ENCODE measurements around the gene AUTS2. TPM values are rescaled to one million over a fixed set of nuclear protein-coding genes. Genes with fewer than 3 reads are reported as not detected.

Gene AUTS2
- total RNA-seq, 1 experiment from 2014 or later = 256 TPM

DNA sequence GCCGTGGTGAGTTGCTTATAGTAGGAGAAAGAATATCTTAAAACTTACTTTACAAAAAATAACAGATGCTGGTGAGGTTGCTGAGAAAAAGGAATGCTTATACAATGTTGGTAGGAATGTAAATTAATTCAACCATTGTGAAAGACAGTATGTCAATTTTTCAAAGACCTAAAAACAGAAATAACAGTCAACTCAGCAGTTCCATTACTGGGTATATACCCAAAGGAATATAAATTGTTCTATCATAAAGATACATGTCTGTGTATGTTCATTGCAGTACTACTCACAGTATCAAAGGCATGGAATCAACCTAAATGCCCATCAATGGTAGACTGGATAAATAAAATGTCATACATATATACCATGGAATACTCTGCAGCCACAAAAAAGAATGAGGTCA lies 420.4 kb downstream of the AUTS2 start:
- Histone ChIP-seq H3K4ac (ENCODE audit: low read depth, low read length) (no peak overlapping the region), H3K4me1 (ENCODE audit: insufficient read depth, low read length) (peaks cover 3% of the 10 kb centered on the region; the same call in 1 of the 2 replicates), H2BK120ac (ENCODE audit: low read depth, low read length, poor library complexity, severe bottlenecking) (no peak overlapping the region), H3K9me3 (ENCODE audit: control insufficient read depth, low read depth, low read length) (no peaks in the 10 kb centered on the region), H3K56ac (ENCODE audit: insufficient read length, low read depth, low read length) (no peak overlapping the region), H3K23ac (ENCODE audit: insufficient read length, low read depth, low read length) (no peak overlapping the region), H3K23me2 (ENCODE audit: insufficient read length, low read depth, low read length, poor library complexity, severe bottlenecking) (no peaks in the 10 kb centered on the region), H3K14ac (ENCODE audit: insufficient read depth, low read length) (no peak overlapping the region), H4K8ac (replicated peaks; ENCODE audit: insufficient read length, low read depth, low read length) (no peak overlapping the region), H2BK15ac (ENCODE audit: low read depth, low read length) (no peak overlapping the region), H3K4me2 (ENCODE audit: insufficient read depth, insufficient read length, low read length) (no peak overlapping the region), H3K79me1 (ENCODE audit: insufficient read depth, low read depth, low read length, poor library complexity, severe bottlenecking) (no peaks in the 10 kb centered on the region), H2AFZ (ENCODE audit: low read length) (no peak overlapping the region), H2BK12ac (ENCODE audit: insufficient read length, low read depth, low read length) (no peak overlapping the region), H4K20me1 (ENCODE audit: control insufficient read depth, insufficient read depth, insufficient read length) (no peaks in the 10 kb centered on the region), H3K27ac (ENCODE audit: insufficient read length, low read depth, low read length) (no peak overlapping the region), H3K9ac (ENCODE audit: extremely low read depth, insufficient read length, low read length) (no peak overlapping the region), H3T11ph (ENCODE audit: low read length) (no peak overlapping the region), H2BK5ac (ENCODE audit: insufficient read length, low read length) (no peak overlapping the region), H2AK5ac (ENCODE audit: insufficient read length, low read length) (no peak overlapping the region), H4K91ac (ENCODE audit: insufficient read length, low read depth, low read length) (no peak overlapping the region), H3K18ac (ENCODE audit: insufficient read length, low read depth, low read length) (no peak overlapping the region), H2BK20ac (ENCODE audit: low read depth, low read length, poor library complexity, severe bottlenecking) (no peak overlapping the region), H3K27me3 (ENCODE audit: insufficient read depth, low read length) (no peaks in the 10 kb centered on the region), H3K79me2 (ENCODE audit: insufficient read depth, low read length) (no peaks in the 10 kb centered on the region), H4K5ac (ENCODE audit: insufficient read length, low read depth, low read length) (no peak overlapping the region)
- TF ChIP-seq, protein P1, sequence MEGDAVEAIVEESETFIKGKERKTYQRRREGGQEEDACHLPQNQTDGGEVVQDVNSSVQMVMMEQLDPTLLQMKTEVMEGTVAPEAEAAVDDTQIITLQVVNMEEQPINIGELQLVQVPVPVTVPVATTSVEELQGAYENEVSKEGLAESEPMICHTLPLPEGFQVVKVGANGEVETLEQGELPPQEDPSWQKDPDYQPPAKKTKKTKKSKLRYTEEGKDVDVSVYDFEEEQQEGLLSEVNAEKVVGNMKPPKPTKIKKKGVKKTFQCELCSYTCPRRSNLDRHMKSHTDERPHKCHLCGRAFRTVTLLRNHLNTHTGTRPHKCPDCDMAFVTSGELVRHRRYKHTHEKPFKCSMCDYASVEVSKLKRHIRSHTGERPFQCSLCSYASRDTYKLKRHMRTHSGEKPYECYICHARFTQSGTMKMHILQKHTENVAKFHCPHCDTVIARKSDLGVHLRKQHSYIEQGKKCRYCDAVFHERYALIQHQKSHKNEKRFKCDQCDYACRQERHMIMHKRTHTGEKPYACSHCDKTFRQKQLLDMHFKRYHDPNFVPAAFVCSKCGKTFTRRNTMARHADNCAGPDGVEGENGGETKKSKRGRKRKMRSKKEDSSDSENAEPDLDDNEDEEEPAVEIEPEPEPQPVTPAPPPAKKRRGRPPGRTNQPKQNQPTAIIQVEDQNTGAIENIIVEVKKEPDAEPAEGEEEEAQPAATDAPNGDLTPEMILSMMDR (conservative IDR thresholded peaks at IDR 0.05) = no peak
- Mint-ChIP-seq H3K27me3 (ENCODE audit: low read depth) (no peaks in the 10 kb centered on the region), H3K27ac (no peak overlapping the region), H3K4me1 (peaks cover 15 to 27% of the 10 kb centered on the region in 2 experiments), H3K4me3 (no peak overlapping the region), H3K36me3 (ENCODE audit: insufficient read depth in 1 of 3, low read depth in 3 of 3) (0 out of 7 replicates have a peak, but pooled peaks cover 0 to 1% (median 0%) of the 10 kb centered on the region in 3 experiments), H3K9me3 (no peaks in the 10 kb centered on the region)
- DNase-seq = no peak
- no CpG with 5 or more reads among the region's 1 CpG for WGBS (ENCODE audit: extremely low coverage, insufficient read length, low lambda C conversion rate)

Measured in H9 (cell line).